Measurements from ENCODE around the gene KLRB1.
"Not testable (repeated sequence)": the region's sequence is repeated elsewhere in the genome, so short reads cannot be mapped to it uniquely, and the experiment has no call there.

DNA sequence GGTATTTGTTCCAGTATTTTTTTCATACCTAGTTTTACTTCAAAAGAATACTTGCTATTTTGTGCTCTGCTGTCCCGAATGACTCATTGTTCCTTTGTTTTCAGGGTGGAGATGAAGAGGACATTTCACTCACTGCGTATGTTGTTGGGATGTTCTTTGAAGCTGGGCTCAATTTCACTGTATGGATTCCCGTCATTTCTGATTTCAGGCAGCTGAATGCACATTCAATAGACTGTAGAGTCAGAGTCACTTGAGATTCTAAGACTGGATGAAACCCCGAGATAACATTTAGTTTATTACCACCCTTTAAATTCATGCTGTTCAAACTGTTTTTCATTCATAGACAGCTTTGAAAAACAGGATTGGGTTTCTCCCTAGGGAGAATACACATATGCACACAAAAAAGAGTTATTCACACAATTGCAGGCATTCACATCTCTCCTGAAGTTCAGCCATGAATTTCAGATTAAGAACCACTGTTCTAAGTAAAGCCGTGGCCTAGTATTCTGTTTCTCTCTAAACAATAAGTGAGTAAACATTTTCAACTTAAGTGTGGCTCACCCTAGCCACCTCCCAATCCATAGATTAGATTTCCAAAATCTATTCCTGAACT, 44.8 kb downstream of the KLRB1 start:
- not testable (repeated sequence) for TF ChIP-seq EZH2 (IDR thresholded peaks at IDR 0.05; ENCODE audit: insufficient read depth, poor library complexity, severe bottlenecking); EZH2phosphoT487 (IDR thresholded peaks at IDR 0.05; ENCODE audit: insufficient read depth, low read depth)
